Activated CD4-positive, alpha-beta memory T cell treated with anti-CD3 and anti-CD28 coated beads, Interleukin-2, amount 10 ng/mL, durations not matched to agents 7 days and 5 days (primary cell): Measurements from ENCODE around the gene HEXIM1. TPM values are rescaled to one million over a fixed set of nuclear protein-coding genes. Genes with fewer than 3 reads are reported as not detected.

Source experiments
- CTCF ChIA-PET: fragments of 350-600 bp; sonication (Branson Sonifier 250); formaldehyde crosslinking; loops from one replicate; lab custom pipeline; 2021; ENCODE audit warnings: antibody characterized with exemption, inconsistent platforms; lab: Charles Lee
- POLR2A ChIA-PET: fragments of 350-600 bp; sonication (Branson Sonifier 250); formaldehyde crosslinking; loops from one replicate; lab custom pipeline; 2021; ENCODE audit warnings: antibody characterized with exemption; lab: Charles Lee
- DNase-seq: peaks from one replicate; pipeline ENCODE4 v3.0.0-alpha.2; 2020
- H3K27ac Mint-ChIP-seq: one replicate; pipeline ENCODE4 v1.8.0; 2021; ENCODE audit warnings: mild to moderate bottlenecking, mixed read lengths
- H3K27me3 Mint-ChIP-seq: one replicate; pipeline ENCODE4 v1.8.0; 2021; ENCODE audit warnings: mixed read lengths
- H3K36me3 Mint-ChIP-seq: one replicate; pipeline ENCODE4 v1.8.0; 2021; ENCODE audit warnings: low read depth, mixed read lengths
- H3K4me1 Mint-ChIP-seq: one replicate; pipeline ENCODE4 v1.8.0; 2021; ENCODE audit warnings: mixed read lengths
- H3K4me3 Mint-ChIP-seq: one replicate; pipeline ENCODE4 v1.8.0; 2021; ENCODE audit warnings: mild to moderate bottlenecking, mixed read lengths
- H3K9me3 Mint-ChIP-seq: one replicate; pipeline ENCODE4 v1.8.0; 2021; ENCODE audit warnings: mixed read lengths
- total RNA-seq, 2 experiments: library from RNA; stranded (reverse); gene quantifications; one replicate each; pipeline ENCODE4 v1.2.3, GENCODE V29; 2021

The HEXIM1 gene
- total RNA-seq, 2 experiments from 2014 or later, result 35.0 to 35.8 TPM

DNA sequence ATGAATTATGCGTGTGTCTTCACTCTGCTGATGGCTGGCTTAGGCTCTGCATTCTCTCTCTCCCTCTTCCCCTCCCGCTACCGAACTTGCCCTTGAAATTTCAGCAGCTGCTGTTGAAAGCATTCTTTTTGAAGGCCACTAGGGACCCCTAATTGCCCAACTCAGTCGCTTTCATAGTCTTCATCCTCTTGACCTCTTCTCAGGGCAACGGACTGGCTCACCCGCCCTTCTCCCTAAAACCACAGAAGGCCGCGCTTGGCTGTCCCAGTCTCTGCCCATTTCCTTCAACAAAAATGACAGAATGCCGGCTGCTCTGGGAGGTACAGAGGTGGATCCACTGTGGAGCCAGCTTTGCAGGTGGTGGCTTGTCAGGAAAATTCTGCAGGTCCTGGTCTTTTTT is 52.4 kb downstream of the HEXIM1 start:
- ChIA-PET POLR2A (no interaction called here), CTCF (interaction anchor here (0.6 to 10.4 kb wide), 5 partner anchors 51 to 100 kb away, joined by 3 to 221 read pairs (median 4); partner anchors contain the start of gene ACBD4)
- H3K4me1 Mint-ChIP-seq, result peaks cover 7% of the 10 kb centered on the region
- no peak for DNase-seq
- H3K4me3 Mint-ChIP-seq, result no peak overlapping the region
- no peak overlapping the region for H3K27ac Mint-ChIP-seq
- H3K36me3 Mint-ChIP-seq, result no peaks in the 10 kb centered on the region
- no peaks in the 10 kb centered on the region for H3K9me3 Mint-ChIP-seq
- no peaks in the 10 kb centered on the region for H3K27me3 Mint-ChIP-seq

DNA sequence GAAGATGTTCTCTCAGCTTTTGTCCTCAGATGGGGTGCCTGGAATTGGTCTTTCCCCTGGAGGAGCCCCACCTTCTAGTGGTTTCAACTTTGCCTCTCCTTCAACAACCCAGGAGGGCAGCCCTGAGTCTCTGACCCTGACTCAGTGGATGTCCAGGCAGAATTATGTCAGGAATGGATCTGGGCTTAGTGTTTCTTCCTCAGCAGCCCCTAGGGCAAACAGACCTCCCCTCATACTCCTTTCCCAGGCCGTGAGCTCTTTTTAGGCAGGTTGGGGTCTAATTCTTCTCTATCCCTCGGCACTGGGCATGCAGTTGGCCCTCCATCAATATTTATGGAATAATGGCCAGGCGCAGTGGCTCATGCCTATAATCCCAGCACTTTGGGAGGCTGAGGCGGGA is 53.2 kb downstream of the HEXIM1 start:
- ChIA-PET POLR2A (interaction anchor here (1.3 kb wide), 1 partner anchor 66 kb away, joined by 4 read pairs; the partner anchor contains the start of gene ACBD4), CTCF (interaction anchor here (0.6 to 3.0 kb wide), 6 partner anchors 34 to 977 kb away, joined by 3 to 17 read pairs (median 3); partner anchors contain the start of gene ACBD4)
- no peak for DNase-seq
- H3K27me3 Mint-ChIP-seq, result no peaks in the 10 kb centered on the region
- H3K4me1 Mint-ChIP-seq, result peaks cover 7% of the 10 kb centered on the region
- no peak overlapping the region for H3K4me3 Mint-ChIP-seq
- no peaks in the 10 kb centered on the region for H3K9me3 Mint-ChIP-seq
- no peak overlapping the region for H3K27ac Mint-ChIP-seq
- H3K36me3 Mint-ChIP-seq, result peaks cover 3% of the 10 kb centered on the region

Other genes with a start within 250 kb of the HEXIM1 start
- 100 to 1,000 TPM; 102 to 114 TPM for gene EFTUD2, start 249.0 kb upstream of the HEXIM1 start, total RNA-seq
- not detected for gene GFAP, start 233.0 kb upstream of the HEXIM1 start, total RNA-seq
- 10 to 100 TPM; 66.9 to 67.9 TPM for gene KIF18B, start 200.7 kb upstream of the HEXIM1 start, total RNA-seq
- under 1 TPM; 0.33 to 0.43 TPM for gene C1QL1, start 180.2 kb upstream of the HEXIM1 start, total RNA-seq
- gene DCAKD, start 96.8 kb upstream of the HEXIM1 start, total RNA-seq, result 10 to 100 TPM; 25.9 to 26.2 TPM
- gene NMT1, start 87.2 kb upstream of the HEXIM1 start, total RNA-seq, result 100 to 1,000 TPM; 114 TPM
- gene PLCD3, start 16.0 kb upstream of the HEXIM1 start, total RNA-seq, result 1 to 10 TPM; 2.7 to 3.1 TPM
- 10 to 100 TPM; 15.0 to 17.8 TPM for gene ACBD4, start 12.8 kb upstream of the HEXIM1 start, total RNA-seq
- gene HEXIM2, start 13.4 kb downstream of the HEXIM1 start, total RNA-seq, result 1 to 10 TPM; 6.5 to 8.0 TPM
- 100 to 1,000 TPM; 465 to 477 TPM for gene FMNL1, start 73.4 kb downstream of the HEXIM1 start, total RNA-seq
- gene SPATA32, start 113.6 kb downstream of the HEXIM1 start, total RNA-seq, result under 1 TPM; 0.20 to 0.23 TPM
- 10 to 100 TPM; 28.7 to 30.6 TPM for gene MAP3K14, start 168.5 kb downstream of the HEXIM1 start, total RNA-seq